Epithelial cell of prostate (primary cell): ENCODE measurements around the gene TRIM67.

Experiments
- DNase-seq: peaks from one replicate; pipeline ENCODE4 v3.0.0-alpha.2; 2011; ENCODE audit warnings: low read depth, low spot score
- H3K27ac ChIP-seq: fragments of 450-650 bp; 2 replicates; pipeline ENCODE4 v1.5.1; 2017; ENCODE audit warnings: mild to moderate bottlenecking

Gene TRIM67

GRCh38 chr1:231181271-231181670 is 19.4 kb downstream of the TRIM67 start:
- no peak overlapping the region for H3K27ac ChIP-seq
- DNase-seq, result no peak

- H3K27ac ChIP-seq, result no peak overlapping the region
- no peak for DNase-seq
Observed at GRCh38 chr1:231182317-231182716, 20.5 kb downstream of the TRIM67 start.

- no peak for DNase-seq
- no peak overlapping the region for H3K27ac ChIP-seq
Observed at GRCh38 chr1:231183639-231184590, 22.1 kb downstream of the TRIM67 start.

GRCh38 chr1:231184891-231185290 is 23.0 kb downstream of the TRIM67 start:
- no peak for DNase-seq
- no peak overlapping the region for H3K27ac ChIP-seq

- DNase-seq, result no peak
Observed at GRCh38 chr1:231185391-231185790, 23.5 kb downstream of the TRIM67 start.

GRCh38 chr1:231186356-231187115 is 24.7 kb downstream of the TRIM67 start:
- DNase-seq, result no peak
- no peak overlapping the region for H3K27ac ChIP-seq

More at GRCh38 chr1:231185391-231185790, 23.5 kb downstream of the TRIM67 start:
- H3K27ac ChIP-seq, result no peak overlapping the region

- DNase-seq, result no peak
- H3K27ac ChIP-seq, result no peak overlapping the region
Observed at GRCh38 chr1:231187571-231187970, 25.7 kb downstream of the TRIM67 start.

- no peak overlapping the region for H3K27ac ChIP-seq
- no peak for DNase-seq
Observed at GRCh38 chr1:231188072-231188471, 26.2 kb downstream of the TRIM67 start.

- DNase-seq, result no peak
Observed at GRCh38 chr1:231188768-231189167, 26.9 kb downstream of the TRIM67 start.

GRCh38 chr1:231189683-231190270 is 27.9 kb downstream of the TRIM67 start:
- no peak for DNase-seq
- H3K27ac ChIP-seq, result no peak overlapping the region

More at GRCh38 chr1:231188768-231189167, 26.9 kb downstream of the TRIM67 start:
- H3K27ac ChIP-seq, result no peak overlapping the region

GRCh38 chr1:231190456-231190855 is 28.6 kb downstream of the TRIM67 start:
- H3K27ac ChIP-seq, result no peak overlapping the region
- no peak for DNase-seq

GRCh38 chr1:231192620-231193163 is 30.8 kb downstream of the TRIM67 start:
- no peak for DNase-seq

GRCh38 chr1:231193710-231194340 is 32.0 kb downstream of the TRIM67 start:
- DNase-seq, result no peak
- no peak overlapping the region for H3K27ac ChIP-seq

More at GRCh38 chr1:231192620-231193163, 30.8 kb downstream of the TRIM67 start:
- no peak overlapping the region for H3K27ac ChIP-seq

GRCh38 chr1:231194476-231194842 is 32.6 kb downstream of the TRIM67 start:
- H3K27ac ChIP-seq, result no peak overlapping the region
- DNase-seq, result no peak

- H3K27ac ChIP-seq, result no peak overlapping the region
- DNase-seq, result no peak
Observed at GRCh38 chr1:231194843-231195516, 33.1 kb downstream of the TRIM67 start.

- DNase-seq, result no peak
- no peak overlapping the region for H3K27ac ChIP-seq
Observed at GRCh38 chr1:231196307-231196706, 34.4 kb downstream of the TRIM67 start.

GRCh38 chr1:231196728-231197127 is 34.9 kb downstream of the TRIM67 start:
- no peak for DNase-seq
- H3K27ac ChIP-seq, result no peak overlapping the region

GRCh38 chr1:231199868-231200267 is 38.0 kb downstream of the TRIM67 start:
- no peak for DNase-seq
- H3K27ac ChIP-seq, result no peak overlapping the region

- DNase-seq, result no peak
- no peak overlapping the region for H3K27ac ChIP-seq
Observed at GRCh38 chr1:231200388-231201031, 38.7 kb downstream of the TRIM67 start.
